Endothelial cell (in vitro differentiated cells): ENCODE data around the gene MBNL1. TPM values are rescaled to one million over a fixed set of nuclear protein-coding genes. Genes with fewer than 3 reads are reported as not detected.

Experiments used
- DNase-seq: peaks from one replicate; pipeline ENCODE4 v3.0.0; 2021; ENCODE audit warnings: low spot score
- H3K27ac Mint-ChIP-seq: one replicate; pipeline ENCODE4 v1.8.0; 2021; ENCODE audit warnings: mixed read lengths, inconsistent platforms; ENCODE audit not compliant: unreplicated experiment
- H3K27me3 Mint-ChIP-seq: one replicate; pipeline ENCODE4 v1.8.0; 2021; ENCODE audit warnings: mild to moderate bottlenecking, moderate library complexity, mixed read lengths, inconsistent platforms; ENCODE audit not compliant: unreplicated experiment
- H3K36me3 Mint-ChIP-seq: one replicate; pipeline ENCODE4 v1.8.0; 2021; ENCODE audit warnings: mild to moderate bottlenecking, low read depth, mixed read lengths, inconsistent platforms; ENCODE audit not compliant: unreplicated experiment
- H3K4me1 Mint-ChIP-seq: one replicate; pipeline ENCODE4 v1.8.0; 2021; ENCODE audit warnings: mild to moderate bottlenecking, mixed read lengths, inconsistent platforms; ENCODE audit not compliant: unreplicated experiment
- H3K4me3 Mint-ChIP-seq: one replicate; pipeline ENCODE4 v1.8.0; 2021; ENCODE audit warnings: mild to moderate bottlenecking, mixed read lengths, inconsistent platforms; ENCODE audit not compliant: unreplicated experiment
- H3K9me3 Mint-ChIP-seq: one replicate; pipeline ENCODE4 v1.8.0; 2021; ENCODE audit warnings: mixed read lengths, inconsistent platforms; ENCODE audit not compliant: unreplicated experiment
- CTCF ChIP-seq: fragments of 200-600 bp; sonication (generic); IDR thresholded peaks from one replicate; pipeline ENCODE4 v1.5.0; 2021; ENCODE audit warnings: antibody characterized with exemption; ENCODE audit not compliant: unreplicated experiment
- total RNA-seq: library from RNA; stranded (reverse); fragmentation: NEBNext Ultra II Directional; extraction: Animal tissue kit (Norgen Biotek cat#: 25700); gene quantifications from one replicate; pipeline ENCODE4 v1.2.1, GENCODE V29; 2021; ENCODE audit not compliant: unreplicated experiment

Gene MBNL1
- total RNA-seq, 1 donor from 2014 or later = 54.1 TPM

GRCh38 chr3:152383136-152383606 lies 114.4 kb downstream of the MBNL1 start:
- no peak for TF ChIP-seq CTCF
- no peaks in the 10 kb centered on the region for H3K9me3 Mint-ChIP-seq
- DNase-seq = no peak
- H3K36me3 Mint-ChIP-seq = no peaks in the 10 kb centered on the region
- no peaks in the 10 kb centered on the region for H3K27me3 Mint-ChIP-seq
- no peak overlapping the region for H3K27ac Mint-ChIP-seq
- H3K4me1 Mint-ChIP-seq = peaks cover 12% of the 10 kb centered on the region
- H3K4me3 Mint-ChIP-seq = no peak overlapping the region

- Mint-ChIP-seq H3K27ac (no peak overlapping the region), H3K9me3 (no peaks in the 10 kb centered on the region), H3K4me3 (no peak overlapping the region), H3K27me3 (peaks cover 4% of the 10 kb centered on the region), H3K4me1 (peaks cover 12% of the 10 kb centered on the region), H3K36me3 (no peaks in the 10 kb centered on the region)
- DNase-seq = no peak
- no peak for TF ChIP-seq CTCF
These were observed 115.7 kb downstream of the MBNL1 start for GRCh38 chr3:152384412-152384811.

- Mint-ChIP-seq H3K27ac (no peak overlapping the region), H3K4me1 (peaks cover 12% of the 10 kb centered on the region), H3K4me3 (no peak overlapping the region), H3K9me3 (no peaks in the 10 kb centered on the region), H3K36me3 (no peaks in the 10 kb centered on the region), H3K27me3 (peaks cover 4% of the 10 kb centered on the region)
- DNase-seq = no peak
- TF ChIP-seq CTCF = no peak
These were observed 117.0 kb downstream of the MBNL1 start for GRCh38 chr3:152385761-152386160.

- TF ChIP-seq CTCF = no peak
- Mint-ChIP-seq H3K4me3 (no peak overlapping the region), H3K4me1 (peaks cover 12% of the 10 kb centered on the region), H3K27me3 (peaks cover 4% of the 10 kb centered on the region), H3K36me3 (no peaks in the 10 kb centered on the region), H3K9me3 (no peaks in the 10 kb centered on the region), H3K27ac (no peak overlapping the region)
- DNase-seq = no peak
These were observed 117.5 kb downstream of the MBNL1 start for GRCh38 chr3:152386208-152386607.

GRCh38 chr3:152388631-152389030 lies 119.9 kb downstream of the MBNL1 start:
- no peaks in the 10 kb centered on the region for H3K9me3 Mint-ChIP-seq
- H3K4me3 Mint-ChIP-seq = no peak overlapping the region
- no peaks in the 10 kb centered on the region for H3K4me1 Mint-ChIP-seq
- TF ChIP-seq CTCF = no peak
- no peak overlapping the region for H3K27ac Mint-ChIP-seq
- H3K36me3 Mint-ChIP-seq = no peaks in the 10 kb centered on the region
- peaks cover 4% of the 10 kb centered on the region for H3K27me3 Mint-ChIP-seq
- no peak for DNase-seq
